HL-60/S4 treated with phorbol 12-myristate 13-acetate at 8.2 ng/mL for 4 days and 3 days (cell line): ENCODE results near the gene CASKIN2.

Source experiments
- in situ Hi-C: fragments of 300-500 bp; cut with MboI; formaldehyde crosslinking; loops from 2 replicates; pipeline ENCODE4 v1.15.0; 2022; ENCODE audit warnings: low sequenced_read_pairs

CASKIN2 gene

DNA sequence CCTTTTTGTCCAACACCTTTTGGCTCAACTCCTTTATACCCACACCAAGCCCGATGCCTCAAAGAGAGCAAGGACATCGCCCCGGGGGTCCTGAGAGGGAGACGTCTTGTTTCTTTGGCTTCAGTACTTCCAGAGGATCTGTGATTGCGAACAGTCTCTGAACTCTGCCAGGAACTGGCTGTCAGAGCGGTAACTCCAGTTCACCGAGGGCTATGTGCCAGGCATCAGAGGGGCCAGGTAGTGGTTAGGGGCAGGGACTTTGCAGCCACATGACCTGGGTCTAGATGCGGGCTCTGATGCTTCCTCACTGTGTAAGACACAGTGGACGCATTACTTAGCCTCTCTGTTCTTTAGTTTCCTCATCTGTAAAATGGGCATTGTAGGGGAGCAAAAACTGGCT, 31.8 kb upstream of the CASKIN2 start:
- in situ Hi-C loops, result no loop called here

DNA sequence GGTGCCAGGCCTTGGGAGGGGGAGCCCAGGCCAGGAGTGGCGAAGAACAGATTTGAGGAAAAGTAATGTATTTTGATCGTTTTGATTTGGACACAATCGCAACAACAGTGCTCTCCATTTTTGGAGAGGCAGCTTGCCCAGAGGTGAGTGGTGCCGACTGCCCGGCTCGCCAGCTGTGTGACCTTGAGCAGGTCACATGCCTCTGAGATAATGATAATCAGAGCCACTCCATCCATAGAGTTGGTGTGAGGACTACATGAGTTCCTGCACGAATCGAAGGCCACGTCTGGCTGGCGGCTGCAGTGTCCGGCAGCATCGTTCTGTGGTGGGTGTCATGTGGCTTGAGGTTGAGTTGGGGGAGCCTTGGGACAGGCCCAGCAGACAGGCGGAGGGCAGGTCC, 30.8 kb upstream of the CASKIN2 start:
- in situ Hi-C loops, result no loop called here

DNA sequence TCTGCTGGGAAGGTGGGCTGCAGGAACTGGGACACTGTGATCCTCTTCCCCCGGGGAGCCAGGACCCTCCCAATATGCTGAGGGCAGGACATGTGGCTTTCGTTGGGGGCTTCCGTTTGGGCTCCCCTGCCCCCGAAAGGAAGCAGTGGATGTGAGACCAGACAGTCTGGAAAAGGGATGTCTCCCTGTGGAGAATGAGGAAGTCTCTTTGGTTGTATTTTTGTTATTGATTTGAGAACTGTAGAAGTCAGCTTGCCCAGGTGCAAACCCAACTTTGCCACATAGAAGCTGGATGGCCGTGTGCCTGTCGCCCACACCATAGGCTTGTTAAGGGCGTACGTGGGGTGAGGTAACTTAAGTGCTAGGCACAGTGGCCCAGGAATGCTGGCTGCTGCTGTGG, 28.9 kb upstream of the CASKIN2 start:
- in situ Hi-C loops, result no loop called here

DNA sequence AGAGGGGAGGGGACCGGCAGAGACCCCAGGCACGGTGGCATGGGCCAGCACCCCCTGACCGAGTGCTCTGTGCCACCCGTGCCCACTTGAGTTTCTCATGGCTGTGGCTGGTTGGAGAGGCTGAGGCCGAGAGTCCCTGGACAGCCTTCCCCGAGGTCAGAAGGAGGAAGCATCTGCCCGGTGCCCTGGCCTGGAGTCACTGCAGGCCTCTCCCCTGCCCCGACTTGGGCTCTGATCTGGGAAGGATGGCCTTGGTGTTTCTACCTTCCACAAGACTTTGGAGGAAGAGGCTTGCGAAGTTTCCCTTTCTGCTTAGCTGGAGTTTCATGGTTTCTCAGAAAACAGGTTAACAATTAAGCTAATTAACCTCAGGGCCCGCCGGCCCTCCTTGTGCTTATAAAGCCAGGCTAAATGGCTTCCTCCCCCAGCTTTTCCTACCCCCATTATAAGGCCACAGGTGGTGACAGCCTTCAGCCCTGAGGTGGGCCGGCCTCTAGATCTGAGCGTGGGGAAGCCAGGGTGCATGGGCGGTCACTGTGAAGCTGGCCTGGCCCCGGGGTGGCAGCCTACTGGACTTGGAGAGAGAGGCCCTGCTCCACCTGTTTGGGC, 27.5 kb upstream of the CASKIN2 start:
- in situ Hi-C loops, result no loop called here

DNA sequence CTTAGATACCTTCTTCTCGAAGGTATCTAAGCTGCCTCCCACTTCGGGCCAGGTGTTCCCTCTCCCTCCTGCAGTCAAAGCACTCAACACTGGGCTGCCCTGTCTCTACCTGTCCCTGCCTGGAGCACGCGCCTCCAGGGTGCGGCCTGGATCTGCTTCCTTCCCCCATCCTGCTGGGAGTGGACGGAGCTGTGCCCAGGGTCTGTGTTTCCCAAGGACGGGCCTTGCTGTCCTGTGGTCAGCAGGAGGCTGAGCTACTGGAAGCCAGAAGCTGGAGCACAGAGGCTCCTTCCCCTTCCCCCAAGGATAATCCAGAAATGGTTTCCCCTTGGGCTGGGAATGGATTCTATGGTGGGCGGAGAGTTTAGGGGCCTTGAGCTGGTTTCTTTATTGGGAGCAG, 26.9 kb upstream of the CASKIN2 start:
- in situ Hi-C loops, result no loop called here

DNA sequence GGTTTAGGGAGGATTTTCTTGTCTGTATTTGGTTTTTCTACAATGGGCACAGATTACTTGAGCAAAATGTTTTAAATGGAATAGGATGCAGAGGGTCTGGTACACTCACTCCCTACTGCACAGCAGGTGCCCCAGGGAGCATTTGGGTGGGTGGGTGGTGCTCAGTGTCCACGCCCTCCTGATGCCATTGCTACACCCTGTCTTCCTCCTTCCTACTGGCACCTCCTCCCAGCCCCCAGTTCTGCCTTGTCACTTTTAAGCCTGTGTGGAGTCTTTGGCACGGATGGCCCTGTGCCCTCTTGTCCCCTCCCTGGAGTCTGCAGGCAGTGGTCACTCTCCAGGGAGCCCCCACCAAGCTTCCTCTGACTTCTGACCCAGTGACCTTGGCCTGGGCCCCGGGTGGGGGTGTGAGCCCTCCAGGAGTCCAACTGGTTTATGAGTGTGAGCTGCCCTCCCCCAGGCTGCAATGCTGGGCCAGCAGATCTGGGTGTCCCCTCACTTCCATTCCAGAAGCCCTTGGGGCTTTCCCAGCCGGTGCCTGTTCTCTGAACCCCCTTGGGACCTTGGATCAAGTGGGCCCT, 25.7 kb upstream of the CASKIN2 start:
- in situ Hi-C loops, result no loop called here

DNA sequence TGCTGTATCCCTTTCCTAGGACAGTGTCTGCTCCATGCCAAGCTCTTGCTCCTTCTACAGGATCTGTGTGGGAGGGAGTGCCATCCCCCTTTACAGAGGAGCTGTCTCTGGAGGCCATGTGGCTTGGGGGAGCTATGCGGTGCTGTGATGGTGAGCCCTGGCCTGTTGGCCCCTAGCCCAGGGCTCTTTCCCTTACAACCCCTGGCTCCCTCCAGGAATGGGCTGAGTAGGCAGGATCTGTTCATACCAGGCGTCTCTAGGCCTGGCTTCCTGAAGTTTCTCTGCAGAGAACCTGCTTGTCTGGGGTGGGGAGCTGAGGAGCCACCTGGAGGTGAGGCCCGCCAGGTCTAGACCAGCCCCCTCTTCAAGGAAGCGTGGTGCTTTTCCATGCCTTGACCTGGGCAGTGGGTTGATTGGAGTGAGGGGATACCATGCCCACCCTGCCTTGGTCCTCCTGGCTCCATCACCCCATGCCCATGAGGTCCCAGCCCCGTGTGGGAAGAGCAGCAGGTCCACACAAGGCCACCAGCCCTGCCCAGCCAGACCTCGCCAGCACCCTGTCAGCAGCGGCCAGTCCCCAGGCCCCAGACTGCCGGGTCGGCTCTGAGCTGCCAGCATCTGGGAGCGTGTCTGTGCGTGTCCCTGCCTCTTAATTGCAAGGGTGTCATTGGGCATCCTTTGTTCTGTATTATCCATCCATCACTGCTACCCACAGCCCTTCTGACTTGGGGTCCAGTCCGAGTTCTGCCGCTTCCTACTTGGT, 24.8 kb upstream of the CASKIN2 start:
- in situ Hi-C loops, result no loop called here

DNA sequence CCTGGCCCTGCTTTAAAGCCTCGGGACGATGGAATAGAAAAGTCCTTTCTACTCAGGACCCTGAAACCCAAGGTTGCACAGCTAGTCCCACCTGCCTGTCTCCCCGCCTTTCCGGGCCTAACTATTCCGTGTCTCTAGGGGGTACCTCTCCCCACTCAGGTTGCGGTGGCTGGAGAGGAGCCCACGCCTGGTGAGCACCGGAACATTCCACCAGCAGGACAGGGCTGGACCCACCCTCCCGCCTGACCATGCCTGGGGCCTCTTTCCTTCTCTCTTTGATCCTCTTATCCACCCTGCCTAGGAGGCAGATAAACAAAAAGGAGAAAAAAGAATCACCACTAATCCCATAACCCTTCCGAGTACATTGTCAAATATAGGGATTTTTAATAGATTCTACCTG, 21.0 kb upstream of the CASKIN2 start:
- in situ Hi-C loops, result no loop called here

DNA sequence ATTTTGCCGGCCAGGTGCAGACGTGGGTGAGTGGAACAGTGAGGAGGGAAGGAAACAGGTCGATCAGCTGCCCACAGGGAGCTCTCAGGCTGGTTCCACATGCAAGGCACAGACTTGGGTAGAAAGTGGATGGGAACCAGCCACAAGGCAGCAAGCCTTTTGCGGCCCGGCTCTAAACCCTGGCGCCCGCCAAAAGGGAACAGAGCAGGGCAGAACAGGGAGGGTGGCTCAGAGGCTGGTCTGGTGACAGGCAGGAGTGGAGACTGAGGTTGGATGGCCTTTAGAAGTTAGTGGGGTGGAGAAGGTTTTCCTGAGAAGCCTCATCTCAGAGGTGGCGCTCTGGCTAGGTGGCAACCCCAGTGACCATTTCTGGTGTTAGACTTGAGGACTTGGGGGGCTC, 20.5 kb upstream of the CASKIN2 start:
- in situ Hi-C loops, result no loop called here

DNA sequence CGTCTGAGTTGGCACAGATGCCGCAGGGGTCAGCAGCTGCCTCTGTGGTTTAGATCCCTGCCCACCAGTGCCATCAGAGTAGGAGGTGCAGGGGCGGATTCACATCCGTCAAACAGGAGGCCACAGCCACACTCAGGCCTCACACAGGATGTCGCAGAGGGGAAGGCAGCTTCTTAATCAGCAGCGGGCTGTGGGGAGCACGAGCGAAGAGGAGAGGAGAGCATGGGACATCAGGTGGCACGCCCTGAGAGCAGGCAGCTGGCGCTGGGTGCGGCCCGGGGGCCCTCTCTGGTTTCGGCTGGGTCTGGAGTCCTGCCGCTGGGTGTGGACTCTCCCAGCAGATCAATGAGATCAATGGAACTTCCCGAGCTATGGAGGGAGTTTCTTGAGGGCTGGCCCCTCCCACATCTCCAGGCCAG, 19.8 kb upstream of the CASKIN2 start:
- in situ Hi-C loops, result no loop called here

DNA sequence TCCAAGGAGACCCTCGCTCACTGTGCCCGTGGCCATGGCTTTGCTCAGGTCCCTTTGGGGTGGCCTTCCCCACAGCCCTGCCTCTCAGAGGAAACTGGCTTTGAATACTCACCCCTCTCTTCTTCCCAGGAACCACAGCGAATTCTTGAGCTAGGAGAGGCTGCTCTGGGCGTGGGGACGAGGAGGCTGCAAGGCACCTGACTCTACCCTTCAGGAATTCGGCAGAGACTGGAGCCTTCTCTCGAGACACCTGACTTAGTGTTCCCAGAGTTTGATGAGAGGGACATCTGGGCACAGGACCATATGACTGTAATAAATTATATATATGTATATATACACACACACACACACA, 16.4 kb upstream of the CASKIN2 start:
- in situ Hi-C loops, result no loop called here

DNA sequence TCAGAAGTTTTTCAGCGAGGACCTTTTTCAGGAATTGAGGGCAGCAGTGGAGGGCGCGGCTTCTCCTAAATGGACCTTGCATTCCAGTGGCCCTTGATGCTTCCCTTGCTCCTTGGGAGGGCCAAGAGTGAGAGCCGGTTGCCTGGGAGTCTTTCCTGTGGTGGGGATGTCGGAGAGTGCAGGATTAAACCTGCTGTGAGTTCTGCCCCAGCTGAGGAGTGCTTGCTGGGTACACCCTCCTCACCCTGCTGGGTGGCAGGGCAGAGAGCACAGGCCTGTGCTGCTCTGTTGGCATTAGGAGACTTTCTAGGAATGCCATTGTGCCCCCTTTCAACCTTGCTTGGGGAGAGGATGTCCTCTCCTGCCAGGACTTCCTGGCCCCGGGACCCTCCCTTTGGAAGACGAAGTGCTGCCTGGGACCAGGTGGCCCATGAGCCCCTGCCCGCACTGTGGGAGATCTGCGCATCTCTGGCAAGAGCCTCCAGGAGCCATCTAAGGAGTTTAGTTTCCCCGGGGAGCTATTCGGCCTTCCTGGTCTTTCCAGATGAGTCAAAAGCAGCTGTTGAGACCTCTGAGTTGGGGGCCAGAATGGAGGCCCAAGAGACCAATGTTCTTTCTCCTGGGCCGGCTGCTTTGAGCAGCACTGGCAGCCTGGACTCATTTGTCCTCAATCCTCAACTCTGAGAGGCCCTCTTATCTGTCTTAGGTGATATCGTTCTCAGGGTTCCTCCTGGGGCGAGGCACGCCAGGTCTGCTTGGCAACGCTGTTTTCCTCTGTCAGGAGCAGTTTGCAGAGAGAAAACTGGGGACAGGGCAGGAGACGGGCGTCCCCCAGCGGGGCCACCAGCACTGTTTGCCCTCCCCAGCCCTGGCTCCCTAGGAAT, 15.7 kb upstream of the CASKIN2 start:
- in situ Hi-C loops, result no loop called here

DNA sequence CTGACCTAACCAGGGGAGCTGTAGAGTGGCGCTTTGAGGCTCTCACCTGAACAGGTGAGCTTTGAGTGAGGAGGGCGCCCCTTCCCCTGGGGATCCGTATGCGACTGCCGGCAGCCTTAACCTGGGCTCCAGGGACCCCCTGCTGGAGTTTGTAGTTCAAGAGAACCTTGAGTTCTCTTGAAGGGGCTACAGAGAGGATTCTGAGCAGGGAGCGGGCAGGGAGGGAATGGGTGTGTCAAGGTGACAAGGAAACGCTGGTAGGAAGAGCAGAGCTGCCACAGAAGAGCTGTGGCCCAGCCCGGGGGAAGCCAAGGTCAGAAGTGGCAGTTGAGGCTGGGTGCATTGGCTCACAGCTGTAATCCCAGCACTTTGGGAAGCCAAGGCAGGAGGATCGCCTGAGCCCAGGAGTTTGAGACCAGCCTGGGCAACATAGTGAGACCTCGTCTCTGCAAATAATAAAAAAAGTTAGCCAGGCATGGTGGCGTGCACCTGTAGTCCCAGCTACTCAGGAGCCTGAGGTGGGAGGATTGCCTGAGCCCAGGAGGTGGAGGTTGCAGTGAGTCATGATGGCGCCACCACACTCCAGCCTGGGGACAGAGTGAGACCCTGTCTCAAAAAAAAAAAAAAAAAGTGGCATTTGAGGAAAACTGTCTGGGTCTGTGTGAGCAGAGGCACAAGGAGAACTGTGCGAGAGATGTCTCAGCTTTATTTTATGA, 11.4 kb upstream of the CASKIN2 start:
- in situ Hi-C loops, result no loop called here

DNA sequence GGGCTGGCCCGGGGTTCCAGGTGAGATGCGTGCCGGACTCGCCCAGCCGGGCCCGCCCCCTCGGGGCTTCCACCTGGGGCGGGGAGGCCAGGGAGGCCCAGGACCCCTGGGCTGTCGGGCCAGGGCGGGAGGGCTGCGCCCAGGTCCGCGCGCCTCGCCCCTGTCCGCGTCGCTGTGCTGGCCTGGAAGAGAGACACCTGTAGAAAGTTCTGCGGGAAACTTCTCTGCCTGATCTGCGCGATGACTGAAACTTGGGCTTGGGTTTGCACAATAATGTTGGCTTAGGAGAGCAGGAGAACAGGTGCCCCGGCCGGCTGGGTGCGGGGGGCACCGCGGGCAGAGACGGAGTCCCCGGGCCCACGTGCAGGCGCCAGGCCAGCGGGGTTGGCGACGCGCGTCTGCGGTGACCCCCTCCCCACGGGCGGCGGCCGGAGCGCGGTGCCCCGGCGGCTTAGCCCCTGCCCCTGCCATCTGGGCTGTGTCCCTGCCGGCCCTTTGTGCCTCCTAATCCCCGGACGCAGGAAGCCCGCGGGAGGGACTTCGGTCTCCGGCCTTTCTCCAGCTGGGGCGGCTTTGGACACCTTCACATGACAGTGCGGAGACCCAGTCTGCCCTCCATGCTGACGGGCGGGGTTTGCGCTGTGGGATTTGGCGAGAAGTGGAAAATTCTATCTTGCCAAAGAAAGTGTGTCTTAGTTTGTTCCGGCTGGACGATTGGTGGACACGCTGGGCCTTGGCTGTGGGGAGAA, 10.6 kb upstream of the CASKIN2 start:
- in situ Hi-C loops, result no loop called here

DNA sequence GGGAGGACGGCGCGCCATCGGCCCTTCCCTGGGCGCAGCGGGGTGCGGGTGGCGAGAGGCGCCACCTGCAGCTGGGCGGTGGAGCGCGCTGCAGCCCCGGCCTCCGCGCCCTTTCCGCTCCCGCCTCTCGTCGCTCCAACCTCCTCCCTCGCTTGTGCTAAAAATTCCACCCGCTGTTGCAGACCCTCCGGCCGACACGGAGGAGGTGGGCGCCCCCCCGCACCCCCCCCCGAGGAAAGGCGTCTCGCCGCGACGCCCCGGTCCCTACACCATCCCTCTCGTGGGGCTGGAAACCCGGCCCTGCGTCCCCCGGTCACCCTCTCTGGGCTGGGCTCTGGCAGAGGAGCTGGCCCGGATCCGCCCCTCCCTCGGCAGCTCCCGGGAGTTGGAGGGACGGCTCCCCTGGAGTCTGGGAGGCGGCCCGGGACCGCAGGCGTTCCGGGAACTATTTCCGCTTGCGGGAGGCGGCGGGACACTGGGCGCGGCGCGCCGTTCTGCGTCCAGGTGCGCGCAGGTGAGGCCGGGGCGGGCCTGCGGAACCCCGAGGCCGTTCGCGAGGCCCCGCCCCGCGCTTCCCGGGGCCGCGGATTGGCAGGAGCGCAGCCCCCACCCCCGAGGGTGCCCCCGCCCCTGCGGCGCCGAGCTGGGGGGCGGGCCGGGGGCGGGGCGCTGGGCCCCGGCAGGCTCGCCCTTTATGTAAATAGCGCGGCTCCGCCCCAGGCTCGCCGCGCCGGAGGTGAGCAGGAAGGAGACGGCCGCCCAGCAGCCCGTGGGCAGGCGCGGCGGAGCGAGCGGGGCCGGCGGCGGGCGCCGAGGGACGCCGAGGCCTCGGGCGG, 9.9 kb upstream of the CASKIN2 start, which contains the start of gene LLGL2:
Gene LLGL2 (plus strand): TSS at position 728 of the 836 bp plus-strand sequence. CDS start 17,730 bp downstream, outside the sequence.
- in situ Hi-C loops, result no loop called here

DNA sequence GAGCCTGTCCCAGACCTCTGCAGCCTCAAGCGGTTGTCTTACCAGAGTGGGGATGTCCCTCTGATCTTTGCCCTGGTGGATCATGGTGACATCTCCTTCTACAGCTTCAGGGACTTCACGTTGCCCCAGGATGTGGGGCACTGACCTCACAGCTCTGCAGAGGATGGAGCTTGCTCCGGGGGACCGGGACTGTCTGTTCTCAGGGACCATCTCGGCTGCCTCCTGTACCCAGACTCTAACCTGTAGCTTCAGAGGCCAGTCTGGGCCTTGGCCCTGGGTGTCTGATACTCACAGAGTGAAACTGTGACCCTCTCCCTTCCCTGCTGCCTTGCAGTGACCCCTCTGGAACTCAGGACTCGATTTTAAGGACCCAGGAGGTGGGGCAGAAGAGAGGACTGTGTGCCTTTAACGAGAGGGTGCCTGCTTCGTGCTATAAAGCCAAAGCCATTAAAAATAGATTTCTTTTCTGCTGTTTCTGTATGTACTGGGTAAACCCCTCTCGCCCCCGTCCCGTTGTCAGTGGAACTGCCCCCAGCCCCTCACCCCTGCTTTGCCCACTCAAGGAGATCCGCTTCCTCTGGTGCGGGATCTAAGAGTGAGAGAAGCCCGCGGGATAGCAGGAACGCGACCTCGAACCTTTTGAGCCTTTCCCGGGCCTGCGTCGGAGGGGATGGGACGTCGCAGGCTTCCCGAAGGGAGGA, 9.1 kb upstream of the CASKIN2 start:
- in situ Hi-C loops, result no loop called here

DNA sequence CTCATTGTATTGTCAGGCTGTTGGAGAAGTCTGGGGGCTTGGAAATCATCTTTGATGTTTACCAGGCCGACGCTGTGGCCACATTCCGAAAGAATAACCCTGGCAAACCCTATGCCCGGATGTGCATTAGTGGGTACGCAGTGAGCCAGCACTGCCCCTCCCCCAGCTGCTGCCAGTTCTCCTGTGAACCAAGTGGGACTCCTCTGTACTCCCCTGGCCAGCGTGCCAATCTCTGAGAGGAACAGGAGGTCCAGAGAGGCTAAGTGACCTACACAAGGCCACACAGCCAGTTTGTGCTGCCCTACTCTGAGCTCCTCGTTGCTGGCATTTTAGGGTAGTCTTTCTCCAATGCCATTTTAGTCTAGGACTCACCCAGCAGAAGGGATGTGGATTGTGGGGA, 8.3 kb upstream of the CASKIN2 start:
- in situ Hi-C loops, result no loop called here

DNA sequence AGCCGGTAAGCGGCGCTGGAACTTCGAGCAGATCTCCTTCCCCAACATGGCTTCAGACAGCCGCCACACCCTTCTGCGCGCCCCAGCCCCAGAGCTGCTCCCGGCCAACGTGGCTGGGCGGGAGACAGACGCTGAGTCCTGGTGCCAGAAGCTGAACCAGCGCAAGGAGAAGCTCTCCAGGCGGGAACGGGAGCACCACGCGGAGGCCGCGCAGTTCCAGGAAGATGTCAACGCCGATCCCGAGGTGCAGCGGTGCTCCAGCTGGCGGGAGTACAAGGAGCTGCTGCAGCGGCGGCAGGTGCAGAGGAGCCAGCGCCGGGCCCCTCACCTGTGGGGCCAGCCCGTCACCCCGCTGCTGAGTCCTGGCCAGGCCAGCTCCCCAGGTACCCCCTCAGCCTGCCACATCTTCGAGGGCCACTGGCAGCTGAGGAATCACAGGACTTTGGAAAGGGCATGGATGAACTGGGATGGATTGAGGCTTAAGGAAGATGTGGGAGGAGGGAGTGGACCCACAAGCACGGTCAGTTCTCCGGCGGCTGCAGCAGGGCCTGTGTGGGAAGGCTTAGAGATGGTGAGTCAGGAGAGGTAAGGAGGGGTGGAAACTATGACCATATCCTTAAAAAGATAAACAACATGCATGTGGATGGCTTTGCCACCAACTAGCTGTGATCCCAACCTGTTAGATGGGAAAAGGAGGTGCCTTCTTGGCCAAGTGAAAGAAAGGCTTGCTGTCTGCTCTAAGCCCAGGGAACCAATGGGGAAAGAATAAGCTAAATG, 6.8 kb upstream of the CASKIN2 start:
- in situ Hi-C loops, result no loop called here
